GM23338 (cell line): ENCODE measurements around the gene NSF. TPM values are rescaled to one million over a fixed set of nuclear protein-coding genes. Genes with fewer than 3 reads are reported as not detected.

Source experiments
- ATAC-seq: fragments of 200-7000 bp; cut with Tn5 transposase; 3 replicates; pipeline ENCODE4 v1.9.1; 2020
- DNase-seq: peaks from one replicate; pipeline ENCODE4 v3.0.0-alpha.2; 2015; ENCODE audit warnings: low spot score
- H2AFZ ChIP-seq: fragments of 200-600 bp; sonication (generic); 2 replicates; pipeline ENCODE4 v1.8.0; 2016; ENCODE audit warnings: antibody characterized with exemption, mild to moderate bottlenecking, moderate library complexity
- H3F3A ChIP-seq: fragments of 200-600 bp; sonication (generic); replicated peaks from 2 replicates; pipeline ENCODE4 v1.8.0; 2017; ENCODE audit warnings: antibody characterized with exemption, mixed run types, low read depth
- H3K27ac ChIP-seq: fragments of 200-600 bp; sonication (generic); 2 replicates; pipeline ENCODE4 v1.6.1; 2016; ENCODE audit warnings: low read depth
- H3K27me3 ChIP-seq: fragments of 200-600 bp; sonication (generic); 2 replicates; pipeline ENCODE4 v1.8.0; 2016; ENCODE audit warnings: mild to moderate bottlenecking, mixed run types, moderate library complexity; ENCODE audit not compliant: insufficient read depth
- H3K36me3 ChIP-seq: fragments of 200-600 bp; sonication (generic); 2 replicates; pipeline ENCODE4 v1.8.0; 2016; ENCODE audit warnings: mild to moderate bottlenecking; ENCODE audit not compliant: insufficient read depth
- H3K4me1 ChIP-seq: fragments of 200-600 bp; sonication (generic); 2 replicates; pipeline ENCODE4 v1.8.0; 2016; ENCODE audit warnings: mild to moderate bottlenecking, moderate library complexity; ENCODE audit not compliant: insufficient read depth
- H3K4me2 ChIP-seq: fragments of 200-600 bp; sonication (generic); 2 replicates; pipeline ENCODE4 v1.7.1; 2017; ENCODE audit warnings: mixed run types
- H3K4me3 ChIP-seq: fragments of 200-600 bp; sonication (generic); 2 replicates; pipeline ENCODE4 v1.6.1; 2016; ENCODE audit warnings: mixed run types
- H3K79me2 ChIP-seq: fragments of 200-600 bp; sonication (generic); replicated peaks from 2 replicates; pipeline ENCODE4 v1.8.0; 2017; ENCODE audit warnings: mild to moderate bottlenecking; ENCODE audit not compliant: insufficient read depth
- H3K9me2 ChIP-seq: fragments of 200-600 bp; sonication (generic); 2 replicates; pipeline ENCODE4 v1.8.0; 2017; ENCODE audit not compliant: insufficient read depth
- H4K20me1 ChIP-seq: fragments of 200-600 bp; sonication (generic); replicated peaks from 2 replicates; pipeline ENCODE4 v1.8.0; 2017; ENCODE audit warnings: mild to moderate bottlenecking; ENCODE audit not compliant: insufficient read depth
- H3K27ac Mint-ChIP-seq: 2 replicates; pipeline ENCODE4 v1.8.0; 2020; ENCODE audit warnings: inconsistent platforms, mild to moderate bottlenecking, moderate library complexity, mixed read lengths
- H3K27me3 Mint-ChIP-seq: 3 replicates; pipeline ENCODE4 v1.8.0; 2022; ENCODE audit warnings: low read depth, mild to moderate bottlenecking, moderate library complexity, mixed read lengths, inconsistent platforms; ENCODE audit not compliant: insufficient read depth, poor library complexity
- H3K36me3 Mint-ChIP-seq: 3 replicates; pipeline ENCODE4 v1.8.0; 2021; ENCODE audit warnings: low read depth, mild to moderate bottlenecking, inconsistent platforms, moderate library complexity, mixed read lengths
- H3K4me1 Mint-ChIP-seq: 3 replicates; pipeline ENCODE4 v1.8.0; 2020; ENCODE audit warnings: mild to moderate bottlenecking, inconsistent platforms, mixed read lengths
- H3K4me3 Mint-ChIP-seq: 3 replicates; pipeline ENCODE4 v1.8.0; 2021; ENCODE audit warnings: moderate library complexity, mild to moderate bottlenecking, inconsistent platforms, mixed read lengths
- H3K9me3 Mint-ChIP-seq: 3 replicates; pipeline ENCODE4 v1.8.0; 2020; ENCODE audit warnings: moderate library complexity, mild to moderate bottlenecking, inconsistent platforms, mixed read lengths
- CREB1 ChIP-seq: fragments of 250-450 bp; sonication (Bioruptor Pico); IDR thresholded peaks from 2 replicates; pipeline ENCODE4 v1.5.0; 2020; ENCODE audit warnings: low read depth, mild to moderate bottlenecking, moderate library complexity
- CTCF ChIP-seq, 2 experiments: fragments of 200-600 bp in 1 of 2; sonication (generic) in 1 of 2; conservative IDR thresholded peaks; 2 replicates each; pipeline versions ENCODE4 v1.5.1 to v1.6.1; 2016 to 2017; ENCODE audit warnings: antibody characterized with exemption in 2 of 2, low read depth in 2 of 2, mild to moderate bottlenecking in 2 of 2, moderate library complexity in 1 of 2
- ETS1 ChIP-seq: IDR thresholded peaks from 2 replicates; pipeline ENCODE4 v1.6.1; 2016; ENCODE audit warnings: antibody characterized with exemption
- JUNB ChIP-seq: IDR thresholded peaks from one replicate; pipeline ENCODE4 v1.6.1; 2016; ENCODE audit warnings: antibody characterized with exemption; ENCODE audit not compliant: unreplicated experiment
- NANOG ChIP-seq: IDR thresholded peaks from 2 replicates; pipeline ENCODE4 v1.6.1; 2016; ENCODE audit warnings: antibody characterized with exemption, borderline replicate concordance
- ZNF331 ChIP-seq: fragments of 250-450 bp; sonication (Bioruptor Pico); IDR thresholded peaks from 2 replicates; pipeline ENCODE4 v1.5.0; 2020; ENCODE audit warnings: low read depth, mild to moderate bottlenecking, moderate library complexity
- polyA plus RNA-seq: library from polyadenylated mRNA; unstranded; fragments of >200 nt; fragmentation: Nextera tagmentation; extraction: Ambion mirVana; gene quantifications from 2 replicates; pipeline ENCODE4 v1.2.1, GENCODE V29; 2016
- total RNA-seq: library from RNA; depleted of rRNA; stranded (reverse); fragments of >200 nt; shearing (Covaris generic); gene quantifications from 2 replicates; pipeline ENCODE4 v1.2.3, GENCODE V29; 2014
- TF ChIP-seq, protein P1 (sequence below): fragments of 250-450 bp; sonication (Bioruptor Pico); IDR thresholded peaks from 2 replicates; pipeline ENCODE4 v1.5.0; 2020; ENCODE audit warnings: mild to moderate bottlenecking, moderate library complexity
- TF ChIP-seq, protein P2 (sequence below): IDR thresholded peaks from one replicate; pipeline ENCODE4 v1.6.1; 2018; ENCODE audit warnings: antibody characterized with exemption; ENCODE audit not compliant: unreplicated experiment

NSF gene
- total and polyA plus RNA-seq, 2 experiments from 2014 or later = 12.5 to 26.5 TPM

GRCh38 chr17:46738544-46738943, 148.1 kb downstream of the NSF start:
- Mint-ChIP-seq H3K9me3 (no peaks in the 10 kb centered on the region; the same call in 2 of the 3 replicates), H3K36me3 (no peaks in the 10 kb centered on the region), H3K27ac (no peak overlapping the region), H3K4me3 (no peak overlapping the region), H3K27me3 (peaks cover 3% of the 10 kb centered on the region), H3K4me1 (peaks cover 14% of the 10 kb centered on the region; the same call in 2 of the 3 replicates)
- ATAC-seq (no peak), DNase-seq (no peak)
- no peak overlapping the region for H3K4me3 ChIP-seq
- no peaks in the 10 kb centered on the region for H3K79me2 ChIP-seq
- no peaks in the 10 kb centered on the region for H3K9me2 ChIP-seq
- no peak overlapping the region for H3K4me2 ChIP-seq
- no peak overlapping the region for H3K27ac ChIP-seq
- TF ChIP-seq CTCF (conservative IDR thresholded peaks at IDR 0.05; ENCODE audit: low read depth in 2 of 2) (no peak), JUNB (no peak), CREB1 (no peak), ETS1 (no peak), NANOG (no peak), ZNF331 (no peak)
- TF ChIP-seq, protein P1, sequence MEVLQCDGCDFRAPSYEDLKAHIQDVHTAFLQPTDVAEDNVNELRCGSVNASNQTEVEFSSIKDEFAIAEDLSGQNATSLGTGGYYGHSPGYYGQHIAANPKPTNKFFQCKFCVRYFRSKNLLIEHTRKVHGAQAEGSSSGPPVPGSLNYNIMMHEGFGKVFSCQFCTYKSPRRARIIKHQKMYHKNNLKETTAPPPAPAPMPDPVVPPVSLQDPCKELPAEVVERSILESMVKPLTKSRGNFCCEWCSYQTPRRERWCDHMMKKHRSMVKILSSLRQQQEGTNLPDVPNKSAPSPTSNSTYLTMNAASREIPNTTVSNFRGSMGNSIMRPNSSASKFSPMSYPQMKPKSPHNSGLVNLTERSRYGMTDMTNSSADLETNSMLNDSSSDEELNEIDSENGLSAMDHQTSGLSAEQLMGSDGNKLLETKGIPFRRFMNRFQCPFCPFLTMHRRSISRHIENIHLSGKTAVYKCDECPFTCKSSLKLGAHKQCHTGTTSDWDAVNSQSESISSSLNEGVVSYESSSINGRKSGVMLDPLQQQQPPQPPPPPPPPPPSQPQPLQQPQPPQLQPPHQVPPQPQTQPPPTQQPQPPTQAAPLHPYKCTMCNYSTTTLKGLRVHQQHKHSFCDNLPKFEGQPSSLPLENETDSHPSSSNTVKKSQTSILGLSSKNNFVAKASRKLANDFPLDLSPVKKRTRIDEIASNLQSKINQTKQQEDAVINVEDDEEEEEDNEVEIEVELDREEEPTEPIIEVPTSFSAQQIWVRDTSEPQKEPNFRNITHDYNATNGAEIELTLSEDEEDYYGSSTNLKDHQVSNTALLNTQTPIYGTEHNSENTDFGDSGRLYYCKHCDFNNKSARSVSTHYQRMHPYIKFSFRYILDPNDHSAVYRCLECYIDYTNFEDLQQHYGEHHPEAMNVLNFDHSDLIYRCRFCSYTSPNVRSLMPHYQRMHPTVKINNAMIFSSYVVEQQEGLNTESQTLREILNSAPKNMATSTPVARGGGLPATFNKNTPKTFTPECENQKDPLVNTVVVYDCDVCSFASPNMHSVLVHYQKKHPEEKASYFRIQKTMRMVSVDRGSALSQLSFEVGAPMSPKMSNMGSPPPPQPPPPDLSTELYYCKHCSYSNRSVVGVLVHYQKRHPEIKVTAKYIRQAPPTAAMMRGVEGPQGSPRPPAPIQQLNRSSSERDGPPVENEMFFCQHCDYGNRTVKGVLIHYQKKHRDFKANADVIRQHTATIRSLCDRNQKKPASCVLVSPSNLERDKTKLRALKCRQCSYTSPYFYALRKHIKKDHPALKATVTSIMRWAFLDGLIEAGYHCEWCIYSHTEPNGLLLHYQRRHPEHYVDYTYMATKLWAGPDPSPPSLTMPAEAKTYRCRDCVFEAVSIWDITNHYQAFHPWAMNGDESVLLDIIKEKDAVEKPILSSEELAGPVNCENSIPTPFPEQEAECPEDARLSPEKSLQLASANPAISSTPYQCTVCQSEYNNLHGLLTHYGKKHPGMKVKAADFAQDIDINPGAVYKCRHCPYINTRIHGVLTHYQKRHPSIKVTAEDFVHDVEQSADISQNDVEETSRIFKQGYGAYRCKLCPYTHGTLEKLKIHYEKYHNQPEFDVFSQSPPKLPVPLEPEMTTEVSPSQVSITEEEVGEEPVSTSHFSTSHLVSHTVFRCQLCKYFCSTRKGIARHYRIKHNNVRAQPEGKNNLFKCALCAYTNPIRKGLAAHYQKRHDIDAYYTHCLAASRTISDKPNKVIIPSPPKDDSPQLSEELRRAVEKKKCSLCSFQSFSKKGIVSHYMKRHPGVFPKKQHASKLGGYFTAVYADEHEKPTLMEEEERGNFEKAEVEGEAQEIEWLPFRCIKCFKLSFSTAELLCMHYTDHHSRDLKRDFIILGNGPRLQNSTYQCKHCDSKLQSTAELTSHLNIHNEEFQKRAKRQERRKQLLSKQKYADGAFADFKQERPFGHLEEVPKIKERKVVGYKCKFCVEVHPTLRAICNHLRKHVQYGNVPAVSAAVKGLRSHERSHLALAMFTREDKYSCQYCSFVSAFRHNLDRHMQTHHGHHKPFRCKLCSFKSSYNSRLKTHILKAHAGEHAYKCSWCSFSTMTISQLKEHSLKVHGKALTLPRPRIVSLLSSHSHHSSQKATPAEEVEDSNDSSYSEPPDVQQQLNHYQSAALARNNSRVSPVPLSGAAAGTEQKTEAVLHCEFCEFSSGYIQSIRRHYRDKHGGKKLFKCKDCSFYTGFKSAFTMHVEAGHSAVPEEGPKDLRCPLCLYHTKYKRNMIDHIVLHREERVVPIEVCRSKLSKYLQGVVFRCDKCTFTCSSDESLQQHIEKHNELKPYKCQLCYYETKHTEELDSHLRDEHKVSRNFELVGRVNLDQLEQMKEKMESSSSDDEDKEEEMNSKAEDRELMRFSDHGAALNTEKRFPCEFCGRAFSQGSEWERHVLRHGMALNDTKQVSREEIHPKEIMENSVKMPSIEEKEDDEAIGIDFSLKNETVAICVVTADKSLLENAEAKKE (CRISPR knock-in tag) = no peak
- TF ChIP-seq, protein P2, sequence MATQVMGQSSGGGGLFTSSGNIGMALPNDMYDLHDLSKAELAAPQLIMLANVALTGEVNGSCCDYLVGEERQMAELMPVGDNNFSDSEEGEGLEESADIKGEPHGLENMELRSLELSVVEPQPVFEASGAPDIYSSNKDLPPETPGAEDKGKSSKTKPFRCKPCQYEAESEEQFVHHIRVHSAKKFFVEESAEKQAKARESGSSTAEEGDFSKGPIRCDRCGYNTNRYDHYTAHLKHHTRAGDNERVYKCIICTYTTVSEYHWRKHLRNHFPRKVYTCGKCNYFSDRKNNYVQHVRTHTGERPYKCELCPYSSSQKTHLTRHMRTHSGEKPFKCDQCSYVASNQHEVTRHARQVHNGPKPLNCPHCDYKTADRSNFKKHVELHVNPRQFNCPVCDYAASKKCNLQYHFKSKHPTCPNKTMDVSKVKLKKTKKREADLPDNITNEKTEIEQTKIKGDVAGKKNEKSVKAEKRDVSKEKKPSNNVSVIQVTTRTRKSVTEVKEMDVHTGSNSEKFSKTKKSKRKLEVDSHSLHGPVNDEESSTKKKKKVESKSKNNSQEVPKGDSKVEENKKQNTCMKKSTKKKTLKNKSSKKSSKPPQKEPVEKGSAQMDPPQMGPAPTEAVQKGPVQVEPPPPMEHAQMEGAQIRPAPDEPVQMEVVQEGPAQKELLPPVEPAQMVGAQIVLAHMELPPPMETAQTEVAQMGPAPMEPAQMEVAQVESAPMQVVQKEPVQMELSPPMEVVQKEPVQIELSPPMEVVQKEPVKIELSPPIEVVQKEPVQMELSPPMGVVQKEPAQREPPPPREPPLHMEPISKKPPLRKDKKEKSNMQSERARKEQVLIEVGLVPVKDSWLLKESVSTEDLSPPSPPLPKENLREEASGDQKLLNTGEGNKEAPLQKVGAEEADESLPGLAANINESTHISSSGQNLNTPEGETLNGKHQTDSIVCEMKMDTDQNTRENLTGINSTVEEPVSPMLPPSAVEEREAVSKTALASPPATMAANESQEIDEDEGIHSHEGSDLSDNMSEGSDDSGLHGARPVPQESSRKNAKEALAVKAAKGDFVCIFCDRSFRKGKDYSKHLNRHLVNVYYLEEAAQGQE = no peak
- no peak overlapping the region for H2AFZ ChIP-seq
- 0 out of 2 replicates have a peak, but pooled peaks cover under 1% of the 10 kb centered on the region for H3F3A ChIP-seq
- H3K4me1 ChIP-seq = 0 out of 2 replicates have a peak, but pooled peaks cover 4% of the 10 kb centered on the region
- H3K36me3 ChIP-seq = no peaks in the 10 kb centered on the region
- no peaks in the 10 kb centered on the region for H4K20me1 ChIP-seq
- H3K27me3 ChIP-seq = no peaks in the 10 kb centered on the region
